ENCODE results near the gene CPNE8.

Gene CPNE8

DNA sequence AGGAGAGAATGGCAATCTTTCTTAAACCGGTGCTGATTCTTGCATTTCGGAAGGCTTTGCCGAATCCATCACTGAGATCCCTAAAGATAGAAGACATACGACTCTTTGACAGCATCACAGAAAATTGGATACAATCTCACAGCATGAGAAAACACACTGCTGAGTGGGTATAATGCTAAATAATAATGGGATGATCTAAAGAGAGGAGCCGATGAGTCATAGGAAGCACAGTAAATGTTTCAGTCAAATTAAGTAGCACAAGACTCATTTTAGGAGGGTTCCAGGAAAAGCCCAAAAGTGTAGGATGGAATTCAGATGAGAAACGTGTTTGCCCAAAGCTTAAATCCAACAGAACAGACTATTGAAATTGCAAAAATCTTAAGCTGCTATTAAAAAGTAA lies 81.7 kb downstream of the CPNE8 start:
- no peaks in the 10 kb centered on the region for H3K27me3 Mint-ChIP-seq
- peaks cover 3% of the 10 kb centered on the region for H3K36me3 Mint-ChIP-seq (ENCODE audit: low read depth)
- no peaks in the 10 kb centered on the region for H3K9me3 Mint-ChIP-seq
- DNase-seq: no peak
- H3K4me1 Mint-ChIP-seq: no peaks in the 10 kb centered on the region
- ATAC-seq: no peak
- no peak overlapping the region for H3K27ac Mint-ChIP-seq
- no peak overlapping the region for H3K4me3 Mint-ChIP-seq

DNA sequence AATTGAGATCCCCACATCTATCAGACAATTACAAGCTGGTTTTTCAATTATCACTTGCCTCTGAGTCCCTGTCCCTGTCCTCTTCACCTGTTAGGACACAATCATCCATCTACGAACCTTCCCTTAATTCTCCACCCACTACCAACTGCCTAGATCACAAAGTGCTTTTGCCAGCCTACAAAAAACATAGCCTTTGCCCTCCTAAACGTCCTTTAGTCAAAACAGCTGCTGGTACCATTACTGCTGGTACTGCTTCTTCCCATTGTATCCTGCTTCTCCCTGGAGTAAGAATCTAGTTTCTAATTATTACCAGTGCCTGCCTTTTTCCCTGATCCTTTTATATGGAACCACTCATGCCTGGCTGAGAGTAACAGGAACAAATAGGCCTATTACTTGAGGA lies 82.1 kb downstream of the CPNE8 start:
- DNase-seq (no peak), ATAC-seq (no peak)
- Mint-ChIP-seq H3K36me3 (ENCODE audit: low read depth) (peaks cover 3% of the 10 kb centered on the region), H3K4me3 (no peak overlapping the region), H3K27me3 (no peaks in the 10 kb centered on the region), H3K9me3 (no peaks in the 10 kb centered on the region), H3K27ac (no peak overlapping the region), H3K4me1 (no peaks in the 10 kb centered on the region)

DNA sequence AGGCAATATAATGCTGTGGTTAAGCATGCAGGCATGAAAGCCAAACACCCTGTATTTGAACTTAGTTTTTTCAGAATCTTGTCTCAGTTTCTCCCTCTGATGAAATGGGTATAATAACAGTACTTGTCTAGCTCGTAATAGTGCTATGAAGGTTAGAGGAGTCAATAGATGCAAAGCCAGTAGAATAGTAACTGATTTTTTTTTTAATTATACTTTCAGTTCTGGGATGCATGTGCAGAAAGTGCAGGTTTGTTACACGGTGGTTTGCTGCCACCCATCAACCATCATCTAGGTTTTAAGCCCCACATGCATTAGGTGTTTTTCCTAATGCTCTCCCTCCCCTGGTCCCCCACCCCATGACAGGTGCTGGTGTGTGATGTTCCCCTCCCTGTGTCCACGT lies 87.4 kb downstream of the CPNE8 start:
- DNase-seq (no peak), ATAC-seq (no peak)
- H3K4me3 Mint-ChIP-seq: no peak overlapping the region
- peaks cover 2% of the 10 kb centered on the region for H3K9me3 Mint-ChIP-seq
- H3K4me1 Mint-ChIP-seq: no peaks in the 10 kb centered on the region
- no peaks in the 10 kb centered on the region for H3K27me3 Mint-ChIP-seq
- H3K27ac Mint-ChIP-seq: no peak overlapping the region
- peaks cover 3% of the 10 kb centered on the region for H3K36me3 Mint-ChIP-seq (ENCODE audit: low read depth)

DNA sequence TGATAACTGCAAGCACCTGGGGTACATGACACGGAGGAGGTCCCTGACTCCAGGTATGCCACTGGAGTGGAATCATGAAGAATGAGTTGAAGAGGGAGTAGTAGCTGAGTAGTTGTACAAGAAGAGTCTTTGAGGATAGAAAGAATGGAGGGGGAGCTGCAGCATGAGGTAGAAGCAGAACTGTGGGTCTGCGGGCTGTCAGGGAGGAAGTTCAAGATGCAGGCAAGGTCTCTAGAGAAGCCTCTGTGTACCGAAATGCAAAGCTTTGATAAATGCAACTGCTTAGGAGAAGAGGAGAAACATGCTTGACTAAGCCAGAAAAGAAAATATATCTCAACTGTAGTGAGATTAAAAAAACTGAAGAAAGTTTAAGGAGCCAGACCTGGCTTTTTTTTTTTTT lies 91.5 kb downstream of the CPNE8 start:
- no peaks in the 10 kb centered on the region for H3K4me1 Mint-ChIP-seq
- H3K27ac Mint-ChIP-seq: no peak overlapping the region
- no peak overlapping the region for H3K4me3 Mint-ChIP-seq
- H3K9me3 Mint-ChIP-seq: peaks cover 14% of the 10 kb centered on the region
- no peaks in the 10 kb centered on the region for H3K27me3 Mint-ChIP-seq
- no peaks in the 10 kb centered on the region for H3K36me3 Mint-ChIP-seq (ENCODE audit: low read depth)
- no peak for DNase-seq
- ATAC-seq: no peak

DNA sequence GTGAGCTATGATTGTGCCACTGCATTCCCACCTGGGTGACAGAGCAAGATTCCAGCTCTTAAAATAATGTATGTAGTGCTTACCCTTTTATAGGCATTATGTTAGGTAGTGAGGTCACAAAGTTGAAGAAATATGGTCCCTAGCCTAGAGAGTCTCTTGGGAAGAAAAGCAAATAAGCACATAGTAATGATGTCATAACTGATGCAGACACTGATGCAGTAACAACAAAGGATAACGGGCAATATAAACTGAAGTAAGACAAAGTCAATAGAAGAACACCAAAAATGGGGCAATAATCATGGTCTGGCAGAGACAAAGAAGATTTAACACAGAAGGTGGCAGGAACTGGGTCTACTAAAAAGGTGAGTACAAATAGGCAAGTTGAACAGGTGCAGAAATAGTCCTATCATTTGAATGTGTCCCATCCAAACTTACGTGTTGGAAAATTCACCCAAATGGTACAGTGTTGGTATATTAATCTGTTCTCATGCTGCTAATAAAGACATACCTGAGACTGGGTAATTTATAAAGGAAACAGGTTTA lies 93.5 kb downstream of the CPNE8 start:
- DNase-seq (no peak), ATAC-seq (no peak)
- Mint-ChIP-seq H3K4me3 (no peak overlapping the region), H3K27ac (no peak overlapping the region), H3K9me3 (peaks cover 14% of the 10 kb centered on the region), H3K4me1 (no peaks in the 10 kb centered on the region), H3K27me3 (no peaks in the 10 kb centered on the region), H3K36me3 (ENCODE audit: low read depth) (no peaks in the 10 kb centered on the region)

DNA sequence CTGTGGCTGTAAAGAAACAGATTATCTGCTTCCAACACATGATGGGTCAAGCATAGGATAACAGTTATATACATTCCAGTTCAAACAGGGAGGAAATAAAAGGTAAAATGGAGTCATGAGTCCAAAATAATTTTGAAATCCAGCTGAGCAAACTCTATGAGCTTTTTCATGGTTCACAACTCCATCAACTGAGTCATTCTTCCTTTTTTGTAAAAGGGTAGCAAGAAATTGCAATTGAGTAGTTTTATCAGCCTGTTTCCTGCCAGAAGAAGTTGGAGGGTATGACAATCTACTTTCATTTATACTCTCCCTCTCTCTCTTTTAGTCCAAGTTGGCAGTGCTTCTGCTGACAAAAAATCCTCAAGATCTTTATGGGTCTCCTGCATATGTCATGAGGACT lies 95.6 kb downstream of the CPNE8 start:
- no peaks in the 10 kb centered on the region for H3K36me3 Mint-ChIP-seq (ENCODE audit: low read depth)
- H3K9me3 Mint-ChIP-seq: peaks cover 14% of the 10 kb centered on the region
- no peak overlapping the region for H3K27ac Mint-ChIP-seq
- no peak overlapping the region for H3K4me3 Mint-ChIP-seq
- ATAC-seq (no peak), DNase-seq (no peak)
- no peaks in the 10 kb centered on the region for H3K27me3 Mint-ChIP-seq
- H3K4me1 Mint-ChIP-seq: no peaks in the 10 kb centered on the region

DNA sequence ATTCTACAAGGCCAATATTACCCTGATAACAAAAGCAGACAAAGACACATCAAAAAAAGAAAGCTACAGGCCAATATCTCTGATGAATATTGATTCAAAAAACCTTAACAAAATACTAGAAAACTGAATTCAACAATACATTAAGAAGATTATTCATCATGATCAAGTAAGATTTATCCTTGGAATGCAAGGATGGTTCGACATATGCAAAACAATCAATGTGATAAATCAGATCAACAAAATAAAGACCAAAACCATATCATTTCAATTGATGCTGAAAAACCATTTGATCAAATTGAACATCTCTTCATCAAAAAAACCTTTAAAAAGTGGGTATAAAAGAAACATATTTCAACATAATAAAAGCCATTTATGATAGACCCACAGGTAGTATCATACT lies 117.3 kb downstream of the CPNE8 start:
- ATAC-seq (no peak), DNase-seq (no peak)
- Mint-ChIP-seq H3K36me3 (ENCODE audit: low read depth) (peaks cover 12% of the 10 kb centered on the region), H3K4me3 (no peak overlapping the region), H3K4me1 (no peaks in the 10 kb centered on the region), H3K27me3 (no peaks in the 10 kb centered on the region), H3K9me3 (peaks cover 57% of the 10 kb centered on the region), H3K27ac (no peak overlapping the region)

DNA sequence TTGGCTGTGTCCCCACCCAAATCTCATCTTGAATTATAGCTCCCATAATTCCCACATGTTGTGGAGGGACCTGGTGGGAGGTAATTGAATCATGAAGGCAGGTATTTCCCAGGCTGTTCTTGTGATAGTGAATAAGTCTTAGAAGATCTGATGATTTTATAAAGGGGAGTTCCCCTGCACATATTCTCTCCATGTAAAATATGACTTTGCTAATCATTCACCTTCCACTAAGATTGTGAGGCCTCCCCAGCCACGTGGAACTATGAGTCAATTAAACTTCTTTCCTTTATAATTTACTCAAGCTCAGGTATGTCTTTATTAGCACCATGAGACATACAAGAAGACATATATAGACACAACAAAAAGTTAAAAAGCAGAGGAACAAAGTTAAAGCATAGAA lies 120.0 kb downstream of the CPNE8 start:
- no peak overlapping the region for H3K27ac Mint-ChIP-seq
- H3K27me3 Mint-ChIP-seq: no peaks in the 10 kb centered on the region
- H3K4me1 Mint-ChIP-seq: no peaks in the 10 kb centered on the region
- peaks cover 10% of the 10 kb centered on the region for H3K36me3 Mint-ChIP-seq (ENCODE audit: low read depth)
- ATAC-seq (no peak), DNase-seq (no peak)
- no peak overlapping the region for H3K4me3 Mint-ChIP-seq
- peaks cover 46% of the 10 kb centered on the region for H3K9me3 Mint-ChIP-seq

DNA sequence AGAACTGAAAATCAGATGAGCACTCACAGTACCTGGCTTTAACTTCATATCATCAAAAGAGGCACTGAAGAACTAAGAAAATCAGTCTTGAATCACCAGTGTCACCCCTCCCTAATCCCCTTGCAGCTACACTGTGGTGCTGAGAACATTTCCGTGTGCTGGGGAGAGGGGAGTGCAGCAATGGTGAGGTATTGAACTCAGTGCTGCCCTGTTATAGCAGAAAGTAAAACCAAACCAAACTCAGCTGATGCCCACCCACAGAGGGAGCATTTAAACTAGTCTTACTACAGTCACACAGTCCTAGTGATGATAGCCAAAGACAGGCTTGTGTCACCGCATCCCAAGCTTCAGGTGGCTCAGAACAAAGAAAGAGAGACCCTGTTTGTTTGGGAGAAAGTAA lies 122.1 kb downstream of the CPNE8 start:
- Mint-ChIP-seq H3K36me3 (ENCODE audit: low read depth) (peaks cover 14% of the 10 kb centered on the region), H3K27me3 (no peaks in the 10 kb centered on the region), H3K9me3 (peaks cover 34% of the 10 kb centered on the region), H3K4me1 (no peaks in the 10 kb centered on the region), H3K4me3 (no peak overlapping the region), H3K27ac (no peak overlapping the region)
- DNase-seq (no peak), ATAC-seq (no peak)

DNA sequence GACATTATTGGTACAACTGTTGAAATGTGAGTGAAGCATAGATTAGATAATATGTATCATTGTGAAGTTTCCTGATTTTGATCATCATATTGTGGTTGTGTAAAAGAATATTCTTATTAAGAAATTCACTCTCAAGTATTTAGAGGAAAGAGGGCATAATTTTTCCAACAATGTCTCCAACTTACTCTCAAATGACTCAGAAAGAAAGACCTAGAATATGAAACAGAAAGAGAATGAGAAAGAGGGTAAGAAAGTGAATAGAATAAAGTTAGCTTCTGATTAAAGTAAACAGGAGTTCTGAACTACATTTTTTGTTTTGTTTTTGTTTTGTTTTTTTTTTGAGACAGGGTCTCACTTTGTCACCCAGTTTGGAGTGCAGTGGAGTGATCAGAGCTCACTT lies 123.0 kb downstream of the CPNE8 start:
- Mint-ChIP-seq H3K27me3 (no peaks in the 10 kb centered on the region), H3K27ac (no peak overlapping the region), H3K4me1 (no peaks in the 10 kb centered on the region), H3K36me3 (ENCODE audit: low read depth) (peaks cover 14% of the 10 kb centered on the region), H3K4me3 (no peak overlapping the region), H3K9me3 (peaks cover 26% of the 10 kb centered on the region)
- DNase-seq (no peak), ATAC-seq (no peak)

DNA sequence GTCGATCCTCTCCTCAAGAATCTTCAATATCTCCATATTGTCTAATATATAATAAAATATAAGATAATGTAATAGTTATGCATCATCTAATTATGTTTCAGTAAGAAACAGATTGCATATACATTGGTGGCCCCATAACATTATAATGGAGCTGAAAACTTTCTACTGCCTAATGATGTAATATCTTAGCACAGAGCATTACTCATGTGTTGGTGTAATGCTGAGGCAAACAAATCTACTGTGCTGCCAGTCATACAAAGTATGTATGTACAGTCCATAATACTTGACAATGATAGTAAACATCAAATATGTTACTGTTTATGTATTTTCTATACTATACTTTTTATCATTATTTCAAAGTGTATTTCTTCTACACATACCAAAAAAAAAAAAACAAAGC lies 128.7 kb downstream of the CPNE8 start:
- DNase-seq (no peak), ATAC-seq (no peak)
- Mint-ChIP-seq H3K9me3 (peaks cover 10% of the 10 kb centered on the region), H3K4me3 (no peak overlapping the region), H3K36me3 (ENCODE audit: low read depth) (peaks cover 6% of the 10 kb centered on the region), H3K27ac (no peak overlapping the region), H3K4me1 (peaks cover 11% of the 10 kb centered on the region), H3K27me3 (no peaks in the 10 kb centered on the region)

DNA sequence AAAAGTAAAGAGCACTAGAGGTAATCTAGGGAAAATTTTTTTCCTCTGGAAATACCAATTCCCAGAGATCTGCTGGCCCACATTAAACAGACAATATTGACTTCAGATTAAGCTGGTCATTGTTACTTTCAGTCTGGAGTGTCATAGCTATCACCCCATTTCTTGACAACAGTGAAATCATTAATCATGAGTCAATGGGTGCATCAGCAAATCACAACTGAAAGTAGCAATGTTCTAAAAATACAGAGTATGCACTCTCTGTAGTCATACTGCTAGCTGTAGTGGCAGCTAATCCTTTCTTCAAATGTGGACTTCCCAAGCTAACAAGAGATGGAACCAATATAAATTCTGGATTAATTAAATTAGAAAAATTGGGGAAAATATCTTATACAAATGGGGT lies 129.9 kb downstream of the CPNE8 start:
- no peak for DNase-seq
- H3K4me1 Mint-ChIP-seq: peaks cover 12% of the 10 kb centered on the region
- no peak for ATAC-seq

DNA sequence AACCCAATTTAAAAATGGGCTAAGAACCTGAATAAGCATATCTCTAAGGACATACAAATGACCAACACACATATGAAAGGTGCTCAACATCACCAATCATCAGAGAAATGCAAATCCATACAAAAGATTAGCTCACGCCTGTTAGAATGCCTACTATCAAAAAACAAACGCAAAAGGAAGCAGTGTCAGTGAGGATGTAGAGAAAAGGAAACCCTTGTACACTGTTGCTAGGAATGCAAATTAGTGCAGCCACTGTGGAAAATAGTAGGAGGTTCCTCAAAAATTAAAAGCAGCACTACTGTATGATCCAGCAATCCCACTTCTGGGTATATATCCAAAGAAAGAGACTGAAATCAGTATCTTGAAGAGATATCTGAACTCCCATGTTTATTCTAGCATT lies 133.0 kb downstream of the CPNE8 start:
- no peak overlapping the region for H3K4me3 Mint-ChIP-seq
- no peaks in the 10 kb centered on the region for H3K9me3 Mint-ChIP-seq
- peaks cover 3% of the 10 kb centered on the region for H3K36me3 Mint-ChIP-seq (ENCODE audit: low read depth)
- no peak overlapping the region for H3K27ac Mint-ChIP-seq
- H3K4me1 Mint-ChIP-seq: peaks cover 12% of the 10 kb centered on the region
- no peak for ATAC-seq
- DNase-seq: no peak
- no peaks in the 10 kb centered on the region for H3K27me3 Mint-ChIP-seq

More for the DNA sequence above, 129.9 kb downstream of the CPNE8 start:
- H3K4me3 Mint-ChIP-seq: no peak overlapping the region
- no peaks in the 10 kb centered on the region for H3K27me3 Mint-ChIP-seq
- peaks cover 6% of the 10 kb centered on the region for H3K36me3 Mint-ChIP-seq (ENCODE audit: low read depth)
- no peak overlapping the region for H3K27ac Mint-ChIP-seq
- H3K9me3 Mint-ChIP-seq: peaks cover 6% of the 10 kb centered on the region

DNA sequence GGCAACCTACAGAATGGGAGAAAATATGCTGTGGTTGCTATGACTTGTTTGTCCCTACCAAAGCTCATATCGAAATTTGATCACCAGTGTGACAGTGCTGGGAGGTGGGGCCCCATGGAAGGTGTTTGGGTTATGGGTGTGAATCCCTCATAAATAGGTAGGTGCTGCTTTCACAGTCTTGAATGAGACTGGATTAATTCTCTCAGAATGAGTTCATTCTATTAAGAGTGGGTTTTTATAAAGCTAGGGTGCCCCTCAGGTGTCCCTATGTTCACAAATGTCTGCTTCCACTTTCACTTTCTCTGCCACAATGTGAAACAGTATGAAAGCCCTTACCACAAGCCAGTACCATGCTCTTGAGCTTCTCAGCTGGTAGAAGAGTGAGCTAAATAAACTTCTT lies 133.5 kb downstream of the CPNE8 start:
- H3K36me3 Mint-ChIP-seq (ENCODE audit: low read depth): peaks cover 3% of the 10 kb centered on the region
- ATAC-seq (peak; percentile 84), DNase-seq (peak; percentile 12)
- peak overlapping the region; percentile 38 for H3K4me3 Mint-ChIP-seq
- peak overlapping the region; percentile 52 for H3K27ac Mint-ChIP-seq
- H3K9me3 Mint-ChIP-seq: no peaks in the 10 kb centered on the region
- no peaks in the 10 kb centered on the region for H3K27me3 Mint-ChIP-seq
- peaks cover 12% of the 10 kb centered on the region for H3K4me1 Mint-ChIP-seq

DNA sequence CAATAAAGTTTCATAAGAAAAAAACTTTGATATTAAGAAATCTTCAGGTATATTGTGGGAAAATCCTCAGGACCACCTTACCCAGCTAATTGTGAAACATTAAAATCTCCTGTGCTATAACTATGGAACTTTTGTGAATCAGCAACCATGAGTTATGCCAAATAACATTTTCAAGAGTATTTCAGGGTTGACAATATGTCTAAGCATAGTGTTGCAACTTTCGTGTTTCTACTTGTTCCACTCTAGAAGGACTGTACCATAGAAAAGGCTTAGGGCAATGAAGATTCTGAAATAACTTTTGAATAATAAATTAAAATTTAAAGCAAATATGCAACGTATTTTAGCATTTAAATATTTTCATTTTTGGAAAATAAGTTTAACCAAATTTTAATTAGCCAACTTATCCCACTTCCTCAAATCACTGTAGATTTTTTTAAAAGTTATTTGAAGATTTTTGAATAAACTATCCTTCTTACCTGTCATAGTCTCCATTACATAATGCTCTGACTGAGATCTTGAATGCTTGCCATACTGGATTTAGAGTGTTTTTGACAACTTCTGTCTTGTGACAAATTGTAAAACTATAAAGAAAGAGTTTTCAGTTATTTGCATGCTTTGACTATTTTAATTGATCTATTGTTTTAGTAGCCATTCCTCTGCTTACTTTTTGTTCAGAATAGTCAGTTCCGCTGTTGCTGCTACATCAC lies 143.6 kb downstream of the CPNE8 start:
- H3K4me3 Mint-ChIP-seq: no peak overlapping the region
- no peak for DNase-seq
- no peaks in the 10 kb centered on the region for H3K4me1 Mint-ChIP-seq
- no peaks in the 10 kb centered on the region for H3K36me3 Mint-ChIP-seq (ENCODE audit: low read depth)
- peaks cover 9% of the 10 kb centered on the region for H3K9me3 Mint-ChIP-seq
- no peak for ATAC-seq
- no peak overlapping the region for H3K27ac Mint-ChIP-seq
- no peaks in the 10 kb centered on the region for H3K27me3 Mint-ChIP-seq

DNA sequence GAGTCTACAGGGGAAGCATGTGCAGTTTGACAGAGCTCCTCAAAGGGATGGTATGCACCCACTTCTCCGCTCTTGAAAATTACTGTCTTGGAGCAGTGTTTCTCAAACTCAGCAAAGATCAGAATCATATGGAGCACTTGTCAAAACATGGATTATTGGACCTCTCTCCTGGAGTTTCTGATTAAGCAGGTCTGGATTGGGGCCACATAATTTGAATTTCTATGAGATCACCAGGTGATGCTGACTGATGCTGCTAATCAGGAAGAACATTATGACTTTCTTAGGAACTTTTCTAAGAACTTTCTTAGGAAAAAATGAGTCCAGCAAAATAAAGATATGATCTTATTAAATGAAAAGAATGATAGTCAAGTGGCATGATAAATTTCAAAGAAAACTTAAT lies 144.3 kb downstream of the CPNE8 start:
- Mint-ChIP-seq H3K9me3 (peaks cover 9% of the 10 kb centered on the region), H3K4me3 (no peak overlapping the region), H3K4me1 (no peaks in the 10 kb centered on the region), H3K36me3 (ENCODE audit: low read depth) (no peaks in the 10 kb centered on the region), H3K27me3 (no peaks in the 10 kb centered on the region), H3K27ac (no peak overlapping the region)
- DNase-seq (no peak), ATAC-seq (no peak)
